Left cardiac atrium (tissue), 4 donors: ENCODE measurements around the gene PNPLA6. TPM values are rescaled to one million over a fixed set of nuclear protein-coding genes. Genes with fewer than 3 reads are reported as not detected.
"Not testable (repeated sequence)": the region's sequence is repeated elsewhere in the genome, so short reads cannot be mapped to it uniquely, and the experiment has no call there.

Source experiments
- ATAC-seq, 2 donors: fragments of 200-7000 bp; cut with Tn5 transposase; one replicate each; pipeline ENCODE4 v1.9.1; 2020; ENCODE audit warnings: mild to moderate bottlenecking in 2 of 2, moderate library complexity in 2 of 2
- DNase-seq: peaks from one replicate; pipeline ENCODE4 v3.0.0-alpha.2; 2020
- intact Hi-C, 2 donors: fragments of 100-400 bp; cut with DNase I; formaldehyde crosslinking; loops; one replicate each; pipeline versions ENCODE4 v1.14.1 to v1.15.1; 2022 to 2023
- total RNA-seq, 2 donors: library from RNA; stranded (reverse); fragmentation: NEBNext Ultra II Directional; extraction: Animal tissue kit (Norgen Biotek cat#: 25700); gene quantifications; one replicate each; pipeline ENCODE4 v1.2.1, GENCODE V29; 2021
- donor health status: DM: no; HTN: yes; CAD: no.
- donor health status: DM: no; HTN: yes; CAD: no; lungs with severe emphysema.
- donor health status: DM: yes; HTN: yes; CAD: no.
- donor health status: Dilated cardiomyopathy.

The PNPLA6 gene
- total RNA-seq, 2 donors from 2014 or later, result 59.2 to 61.7 TPM

DNA sequence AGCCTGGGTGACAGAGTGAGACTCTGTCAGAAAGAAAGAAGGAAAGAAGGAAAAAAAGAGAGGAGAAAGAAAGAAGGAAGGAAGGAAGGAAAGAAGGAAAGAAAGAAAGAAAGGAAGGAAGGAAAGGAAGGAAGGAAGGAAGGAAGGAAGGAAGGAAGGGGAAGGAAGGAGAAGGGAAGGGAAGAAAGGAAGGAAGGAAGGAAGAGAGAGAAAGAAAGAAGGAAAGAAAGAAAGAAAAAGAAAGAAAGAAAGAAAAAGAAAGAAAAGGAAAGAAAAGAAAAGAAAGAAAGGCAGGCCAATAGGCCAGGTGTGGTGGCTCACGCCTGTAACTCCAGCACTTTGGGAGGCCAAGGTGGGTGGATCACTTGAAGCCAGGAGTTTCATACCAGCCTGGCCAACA, 41.9 kb downstream of the PNPLA6 start:
- intact Hi-C loops, ATAC-seq, DNase-seq: not testable (repeated sequence)

DNA sequence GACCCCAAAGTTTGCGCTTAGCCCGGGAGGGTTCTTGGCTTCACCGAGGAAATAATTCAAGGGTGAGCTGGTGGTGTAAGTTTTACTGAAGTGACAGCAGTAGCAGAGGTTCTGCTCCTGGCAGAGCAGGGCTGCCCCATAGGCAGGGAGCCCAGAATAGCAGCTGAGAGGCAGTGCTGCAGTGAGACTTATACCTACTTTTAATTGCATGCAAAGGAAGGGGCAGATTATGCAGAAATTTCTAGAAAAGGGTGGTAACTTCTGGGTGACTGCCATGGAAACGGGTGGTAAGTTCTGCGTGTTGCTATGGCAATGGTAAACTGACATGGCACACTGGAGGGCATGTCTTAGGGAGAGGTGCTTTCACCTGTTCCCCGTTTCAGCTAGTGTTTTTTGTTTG, 42.6 kb downstream of the PNPLA6 start:
- DNase-seq (no peak), ATAC-seq (no peak)
- intact Hi-C loops, result no loop called here

DNA sequence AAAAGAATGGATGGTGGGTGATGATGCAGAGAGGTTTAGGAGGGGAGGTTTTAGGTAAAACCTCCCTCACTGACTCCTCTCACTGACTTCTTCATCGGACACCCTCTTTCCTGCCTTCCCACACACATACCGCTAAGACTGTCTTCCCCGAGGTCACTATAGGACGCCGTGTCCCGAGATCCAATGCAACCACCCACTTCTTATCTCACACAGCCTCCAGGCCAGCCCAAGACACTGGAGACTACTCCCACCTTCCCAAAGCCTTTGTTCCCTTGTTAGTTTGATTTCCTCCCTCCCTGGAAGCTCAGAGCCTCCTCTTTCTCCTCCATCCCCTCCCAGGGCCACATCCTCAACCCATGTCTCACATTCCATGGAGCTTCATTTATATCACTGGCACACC, 43.7 kb downstream of the PNPLA6 start:
- no peak for DNase-seq
- intact Hi-C loops, result no loop called here
- ATAC-seq, result no peak

DNA sequence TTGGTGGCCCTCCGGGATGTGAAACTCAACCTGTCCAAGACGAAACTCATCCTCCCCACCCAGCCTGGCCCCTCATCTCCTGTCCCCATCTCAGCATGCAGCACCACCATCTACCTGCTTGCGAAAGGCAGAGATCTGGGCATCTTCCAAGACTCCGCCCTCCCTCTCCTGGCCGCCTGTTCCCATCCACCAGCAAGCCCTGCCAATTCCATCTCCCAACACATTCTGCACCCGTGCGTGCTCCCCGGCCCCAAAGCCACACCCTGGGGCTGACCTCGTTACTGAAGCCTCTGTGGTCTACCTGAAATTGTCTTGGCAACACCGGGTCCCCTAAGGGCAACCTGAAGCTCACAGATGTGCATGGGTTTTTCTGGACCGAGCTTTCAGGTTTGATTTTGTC, 46.9 kb downstream of the PNPLA6 start:
- intact Hi-C loops, result no loop called here
- no peak for ATAC-seq
- DNase-seq, result no peak

DNA sequence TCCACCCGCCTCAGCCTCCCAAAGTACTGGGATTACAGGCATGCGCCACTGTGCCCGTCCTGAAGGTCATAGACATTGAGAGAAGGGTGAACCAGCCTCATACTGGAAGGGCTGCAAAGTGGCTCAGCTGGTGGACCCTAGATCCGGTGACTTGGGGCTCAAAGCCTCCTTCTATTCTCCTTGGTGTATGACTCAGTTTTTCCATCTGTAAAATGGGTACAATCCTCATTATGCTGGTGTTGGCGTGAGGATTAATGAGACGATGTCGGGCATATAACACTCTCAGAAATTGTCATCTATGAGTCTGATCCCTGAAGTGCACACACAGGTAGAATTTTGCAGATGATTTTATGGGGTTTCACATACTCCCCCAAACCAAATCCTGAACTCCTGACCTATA, 54.3 kb downstream of the PNPLA6 start:
- no peak for DNase-seq
- intact Hi-C loops, result no loop called here
- ATAC-seq, result no peak

DNA sequence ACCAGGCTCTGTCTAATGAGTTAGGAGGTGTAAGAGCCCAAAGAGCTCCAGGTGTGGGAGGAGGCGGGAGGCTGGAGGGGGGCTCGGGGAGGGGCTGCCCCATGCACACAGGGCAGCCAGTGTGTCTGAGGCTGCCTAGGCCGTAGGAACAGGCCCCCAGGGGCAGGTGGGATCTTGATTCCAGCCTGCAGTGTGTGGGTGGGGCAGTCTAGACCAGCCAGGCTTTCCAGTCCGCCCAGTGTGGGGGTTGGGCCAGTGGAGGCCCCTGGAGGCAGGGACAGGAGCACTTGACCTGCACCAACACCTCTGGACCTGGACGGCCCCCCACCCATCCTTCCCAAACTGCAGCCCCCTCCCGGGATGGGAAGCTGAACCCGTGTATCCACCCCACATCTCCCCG, 54.7 kb downstream of the PNPLA6 start:
- DNase-seq (no peak), ATAC-seq (no peak)
- intact Hi-C loops, result no loop called here

DNA sequence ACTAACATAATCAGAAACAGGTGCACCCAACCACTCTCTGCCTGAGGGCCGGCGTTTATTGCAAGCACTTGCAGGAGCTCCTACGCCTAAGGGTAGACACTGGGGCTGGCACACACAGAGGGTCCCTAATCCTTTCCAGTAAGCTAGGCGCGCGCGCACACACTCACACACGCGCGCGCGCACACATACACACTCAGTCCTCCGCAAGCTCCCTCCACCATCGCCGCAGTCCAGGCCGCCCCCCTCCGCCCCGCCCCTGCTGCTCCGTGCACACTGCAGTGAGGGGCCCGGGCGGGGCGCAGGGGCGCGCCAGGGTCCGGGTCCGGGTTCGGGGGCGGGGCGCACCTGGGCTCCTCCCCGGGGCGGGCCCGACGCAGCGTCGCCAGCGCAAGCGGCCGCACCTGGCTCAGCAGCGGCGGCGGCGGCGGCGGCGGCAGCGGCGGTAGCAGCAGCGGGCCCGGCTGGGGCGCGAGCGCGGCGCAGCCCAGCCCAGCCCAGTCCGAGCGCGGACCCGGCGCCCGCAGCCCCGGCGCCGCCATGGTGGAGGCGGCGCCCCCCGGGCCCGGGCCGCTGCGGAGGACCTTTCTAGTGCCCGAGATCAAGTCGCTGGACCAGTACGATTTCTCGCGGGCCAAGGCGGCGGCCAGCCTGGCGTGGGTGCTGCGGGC, 60.1 kb downstream of the PNPLA6 start, which contains the start of gene CAMSAP3:
Gene CAMSAP3 (plus strand): TSS at position 398 of the 668 bp plus-strand sequence. CDS start 140 bp downstream, at position 538.
- intact Hi-C loops, result no loop called here
- ATAC-seq (peak; percentile 41 to 78), DNase-seq (no peak)

DNA sequence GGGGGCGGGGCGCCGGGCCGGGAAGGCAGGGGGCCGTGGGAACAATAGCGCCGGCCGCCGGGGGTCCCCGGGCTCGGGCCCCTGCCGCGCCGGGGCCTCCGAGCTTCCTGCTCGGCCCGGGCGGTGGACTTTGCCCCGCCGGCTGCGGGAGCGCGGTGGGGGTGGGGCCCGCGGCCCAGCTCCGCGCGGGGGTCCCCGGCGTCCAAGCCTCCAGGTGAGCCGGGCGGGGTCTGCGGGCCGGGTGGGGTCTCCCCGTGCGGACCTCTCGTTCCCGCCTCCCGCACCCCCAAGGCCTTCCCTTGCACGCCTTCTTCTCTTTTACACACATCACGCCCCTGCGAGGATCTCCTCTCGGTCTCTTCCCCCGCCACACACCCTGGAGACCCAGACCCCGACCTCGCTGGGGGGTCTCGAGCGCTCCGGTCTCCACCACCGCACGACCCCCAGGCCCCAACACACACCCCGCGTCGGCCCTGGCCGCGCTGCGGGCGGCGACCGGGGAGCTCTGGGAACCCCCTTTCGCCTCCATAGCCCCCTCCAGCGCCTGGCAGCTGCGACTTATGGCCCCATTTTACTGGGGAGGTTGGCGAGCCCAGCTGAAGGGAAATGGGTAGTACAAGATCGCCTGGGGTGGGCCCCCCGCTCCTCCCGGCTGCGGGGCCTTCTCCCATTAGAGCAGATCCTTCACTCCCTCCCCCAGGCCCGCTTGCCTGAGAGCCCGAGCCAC, 60.9 kb downstream of the PNPLA6 start:
- DNase-seq (no peak), ATAC-seq (no peak)
- intact Hi-C loops, result no loop called here

DNA sequence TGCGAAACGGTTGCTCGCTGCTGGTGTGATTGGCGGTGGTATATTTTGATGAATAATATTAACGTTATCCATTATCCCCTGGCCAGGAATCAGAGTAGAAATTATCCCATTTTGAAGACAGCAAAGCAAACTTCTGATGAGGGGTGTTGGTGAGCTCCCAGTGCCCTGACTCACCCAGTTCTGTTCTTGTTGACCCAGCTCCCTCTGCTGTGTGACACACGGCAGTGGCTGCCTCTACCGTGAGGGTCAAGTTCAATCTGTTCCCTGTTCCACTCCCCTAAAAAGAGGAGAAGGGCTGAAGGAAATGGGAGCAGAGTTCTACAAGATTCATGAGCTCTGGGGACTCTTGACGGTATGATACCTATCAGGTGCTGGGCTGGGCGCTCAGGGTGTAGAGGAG, 62.2 kb downstream of the PNPLA6 start:
- ATAC-seq, result no peak
- intact Hi-C loops, result no loop called here
- no peak for DNase-seq

DNA sequence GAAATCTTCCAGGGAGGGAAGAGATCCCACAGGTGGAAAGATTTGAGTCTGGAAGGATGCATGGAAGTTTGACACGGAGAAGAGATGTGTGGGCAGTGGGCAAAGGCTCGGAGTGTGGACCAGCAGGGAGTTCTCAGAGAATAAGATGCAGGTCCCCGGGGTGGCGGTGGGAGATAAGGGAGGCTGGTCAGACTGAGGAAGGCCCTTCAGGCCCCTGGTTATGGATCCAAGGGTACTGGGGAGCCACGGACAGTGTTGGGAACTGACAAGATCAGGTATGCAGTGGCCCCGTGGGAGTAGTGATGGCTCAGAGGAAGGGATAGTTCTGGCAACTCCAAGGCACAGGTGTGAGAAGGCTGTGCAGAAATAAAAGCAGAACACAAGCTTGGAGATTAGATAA, 62.7 kb downstream of the PNPLA6 start:
- DNase-seq (no peak), ATAC-seq (no peak)
- intact Hi-C loops, result no loop called here

DNA sequence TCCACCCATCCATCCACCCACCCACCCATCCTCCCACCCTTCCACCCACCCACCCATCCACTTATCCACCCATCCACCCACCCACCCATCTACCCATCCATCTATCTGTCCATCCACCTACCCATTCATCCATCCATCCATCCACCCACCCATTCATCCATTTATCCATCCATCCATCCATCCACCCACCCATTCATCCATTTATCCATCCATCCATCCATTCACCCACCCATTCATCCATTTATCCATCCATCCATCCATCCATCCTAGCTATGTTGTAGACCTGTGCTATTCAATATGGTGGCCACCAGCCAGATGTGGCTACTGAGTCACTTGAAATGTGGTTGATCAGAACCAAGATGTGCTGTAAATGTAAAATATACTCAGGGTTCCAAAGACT, 65.2 kb downstream of the PNPLA6 start:
- no peak for ATAC-seq
- DNase-seq, result no peak
- intact Hi-C loops, result no loop called here

DNA sequence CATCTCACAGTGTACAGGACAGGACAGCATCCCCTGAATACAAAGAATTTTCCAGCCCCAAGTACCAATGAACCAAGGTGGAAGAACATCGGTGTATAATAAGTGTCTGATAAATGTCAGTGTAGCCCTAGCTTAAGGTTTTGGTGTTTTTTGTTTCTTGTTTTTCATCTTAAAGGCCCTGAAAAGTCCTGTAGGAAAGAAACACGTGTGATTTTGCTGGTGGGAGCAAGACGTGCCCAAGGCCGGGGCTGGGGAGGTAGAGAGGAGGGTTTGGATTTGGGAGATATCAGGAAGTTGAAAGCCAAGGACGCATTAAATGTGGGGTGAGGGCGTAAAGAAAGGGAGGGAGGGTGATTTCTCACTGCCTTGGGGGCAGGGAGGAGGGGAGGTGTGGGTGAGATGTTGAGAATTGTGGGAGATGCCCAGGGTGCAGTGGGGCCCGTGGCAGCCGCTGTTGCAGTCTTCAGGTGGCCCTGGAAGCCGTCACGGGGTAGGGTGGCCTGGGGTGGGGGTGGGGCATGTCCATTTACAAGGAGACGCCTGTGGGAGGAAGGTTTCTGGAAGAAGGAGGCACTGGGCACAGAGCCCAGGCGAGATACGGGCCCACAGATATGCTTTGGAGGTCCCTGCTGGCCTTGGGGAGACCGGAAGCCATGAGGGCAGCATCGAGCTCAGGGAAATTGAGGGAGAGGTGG, 66.9 kb downstream of the PNPLA6 start:
- intact Hi-C loops, result no loop called here
- ATAC-seq (peak in 1 of 2 donors; percentile 17), DNase-seq (no peak)

DNA sequence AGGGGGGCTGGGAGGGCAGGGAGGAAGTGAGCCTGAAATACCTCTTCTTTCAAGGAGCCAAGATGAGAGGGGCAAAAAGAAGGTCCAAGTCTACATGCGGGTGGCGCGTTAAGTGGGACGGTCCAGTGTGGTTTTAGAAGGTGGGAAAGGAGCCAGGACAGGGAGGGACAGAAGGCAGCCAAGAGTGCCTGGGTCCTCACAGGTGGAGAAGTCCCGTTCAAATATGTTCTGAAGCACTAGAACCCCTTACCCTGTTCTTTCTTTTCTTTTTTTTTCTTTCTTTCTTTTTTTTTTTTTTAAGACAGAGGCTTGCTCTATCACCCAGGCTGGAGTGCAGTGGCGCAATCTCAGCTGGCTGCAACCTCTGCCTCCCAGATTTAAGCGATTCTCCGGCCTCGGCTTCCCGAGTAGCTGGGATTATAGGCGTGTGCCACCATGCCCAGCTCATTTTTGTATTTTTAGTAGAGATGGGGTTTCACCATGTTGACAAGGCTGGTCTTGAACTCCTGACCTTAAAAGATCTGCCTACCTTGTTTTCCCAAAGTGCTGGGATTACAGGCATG, 67.5 kb downstream of the PNPLA6 start:
- DNase-seq, result no peak
- intact Hi-C loops, result no loop called here
- ATAC-seq, result peak in 1 of 2 donors; percentile 30

DNA sequence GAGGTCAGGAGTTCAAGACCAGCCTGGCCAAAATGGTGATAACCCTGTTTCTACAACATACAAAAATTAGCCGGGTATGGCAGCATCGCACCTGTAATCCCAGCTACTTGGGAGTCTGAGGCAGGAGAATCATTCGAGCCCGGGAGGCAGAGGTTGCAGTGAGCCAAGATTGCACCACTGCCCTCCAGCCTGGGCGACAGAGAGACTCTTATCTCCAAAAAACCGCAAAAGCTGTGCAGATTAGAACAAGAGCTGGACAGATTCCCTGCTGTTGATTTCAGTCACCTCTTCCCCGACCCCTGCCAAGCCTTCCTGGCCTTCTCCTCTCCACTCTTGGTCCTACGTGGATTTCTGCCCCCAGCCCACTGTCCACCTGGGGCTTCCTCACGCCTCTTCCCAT, 68.4 kb downstream of the PNPLA6 start:
- intact Hi-C loops, result no loop called here
- ATAC-seq (no peak), DNase-seq (no peak)

DNA sequence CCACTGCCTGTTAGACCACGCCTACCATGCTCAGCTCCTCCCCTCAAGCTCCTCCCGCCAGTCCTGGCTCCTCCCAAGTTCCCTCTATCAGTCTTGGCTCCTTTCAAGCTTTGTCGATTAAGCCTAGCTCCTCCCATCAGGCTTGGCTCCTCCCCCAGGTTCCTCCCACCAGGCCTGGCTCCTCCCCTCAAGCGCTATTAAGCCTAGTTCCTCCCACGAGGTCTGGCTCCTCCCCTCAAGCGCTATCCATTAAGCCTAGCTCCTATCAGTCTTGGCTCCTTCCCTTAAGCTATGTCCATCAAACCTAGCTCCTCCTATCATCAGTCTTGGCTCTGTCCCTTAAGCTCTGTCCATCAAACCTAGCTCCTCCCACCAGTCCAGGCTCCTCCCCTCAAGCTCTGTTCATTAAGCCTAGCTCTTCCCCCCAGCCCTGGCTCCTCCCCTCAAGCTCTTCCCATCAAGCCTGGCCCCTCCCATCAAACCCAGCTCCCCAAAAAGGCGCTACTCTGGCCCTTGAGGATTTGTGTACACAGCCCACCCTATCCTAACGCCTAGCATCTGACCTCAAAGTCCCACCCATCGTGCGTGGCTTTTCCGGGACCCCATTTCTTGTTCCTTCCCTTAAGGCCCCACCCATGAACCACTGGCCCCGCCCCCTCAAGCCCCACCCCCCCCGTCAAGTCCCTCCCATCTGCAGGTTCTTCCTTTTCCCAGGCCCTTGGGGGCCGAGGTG, 70.1 kb downstream of the PNPLA6 start:
- DNase-seq, result no peak
- ATAC-seq, result no peak
- intact Hi-C loops, result no loop called here

DNA sequence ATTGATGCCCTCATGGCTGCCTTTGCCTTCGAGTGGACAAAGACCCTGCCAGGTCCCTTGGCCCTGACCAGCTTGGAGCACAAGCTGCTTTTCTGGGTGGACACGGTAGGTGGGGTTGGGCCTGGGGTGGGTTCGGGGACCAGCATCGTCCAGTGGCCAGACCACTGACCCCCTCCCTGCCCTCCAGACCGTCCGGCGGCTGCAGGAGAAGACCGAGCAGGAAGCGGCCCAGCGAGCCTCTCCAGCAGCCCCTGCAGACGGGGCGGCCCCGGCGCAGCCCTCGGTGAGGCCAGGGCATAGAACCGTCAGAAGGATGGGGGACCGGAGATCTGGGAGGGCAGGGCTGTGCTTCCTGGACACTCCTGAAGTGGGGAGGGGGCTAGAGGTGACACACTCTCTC, 70.8 kb downstream of the PNPLA6 start:
- ATAC-seq, result no peak
- no peak for DNase-seq
- intact Hi-C loops, result no loop called here

DNA sequence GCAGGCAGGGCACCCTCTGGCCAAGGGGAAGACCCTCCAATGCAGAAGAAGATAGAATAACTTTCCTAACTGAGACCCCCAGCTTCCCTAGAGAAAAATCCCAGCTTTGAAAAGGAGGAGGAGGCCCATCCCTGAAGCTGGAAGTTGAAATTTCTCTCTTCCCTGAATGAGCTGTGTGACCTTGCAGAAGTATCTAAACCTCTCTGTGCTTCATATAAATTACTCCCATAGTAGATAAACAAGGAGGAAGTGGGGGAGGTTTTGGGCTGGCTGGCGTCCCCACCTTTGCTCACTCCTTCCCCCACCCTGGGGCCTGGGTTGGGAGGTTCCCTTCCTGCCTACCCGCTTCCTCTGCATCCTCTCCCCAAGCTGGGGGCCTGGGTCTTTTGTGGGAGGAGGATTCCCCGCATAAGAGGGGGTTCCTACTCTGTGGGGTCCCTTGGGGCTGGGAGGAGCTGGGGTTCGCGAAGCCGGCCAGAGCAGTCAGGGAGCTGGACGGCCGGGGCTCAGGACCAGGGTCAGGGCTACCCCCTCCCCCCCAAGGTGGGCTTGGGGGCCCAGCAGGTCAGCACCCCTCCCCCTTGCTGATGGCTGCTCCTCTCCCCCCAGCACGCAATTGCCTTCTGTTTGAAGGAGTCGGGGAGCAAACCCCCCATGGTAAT, 71.8 kb downstream of the PNPLA6 start:
- intact Hi-C loops, result no loop called here
- ATAC-seq, result no peak
- DNase-seq, result no peak

DNA sequence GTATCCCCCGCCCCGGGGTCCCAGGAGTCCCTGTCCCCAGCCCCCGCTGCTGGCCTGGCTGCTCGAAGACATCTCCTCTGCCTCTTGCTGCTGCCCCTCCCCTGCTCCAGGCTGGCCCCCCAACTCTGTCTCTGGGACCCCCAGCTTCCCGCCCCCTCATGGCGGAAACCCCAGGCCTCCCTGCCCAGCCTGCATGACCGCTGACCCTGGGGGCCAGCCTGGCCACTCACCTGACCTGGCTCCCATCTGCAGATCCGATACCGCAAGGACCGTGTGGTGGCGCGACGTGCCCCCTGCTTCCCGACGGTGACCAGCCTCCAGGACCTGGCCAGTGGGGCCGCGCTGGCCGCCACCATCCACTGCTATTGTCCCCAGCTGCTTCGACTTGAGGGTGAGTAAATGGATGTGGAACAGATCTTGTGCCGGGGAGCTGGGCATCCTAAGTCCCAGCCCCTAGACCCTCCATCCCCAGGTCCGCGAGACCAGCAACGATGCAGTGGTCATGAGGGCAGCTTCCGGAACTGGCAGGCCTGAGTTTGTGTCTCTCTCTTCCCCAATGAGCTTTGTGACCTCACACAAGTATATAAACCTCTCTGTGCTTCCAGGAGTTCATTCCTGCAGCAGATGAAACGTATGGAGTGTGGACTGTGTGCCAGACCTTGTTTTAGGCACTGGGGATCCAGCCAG, 72.5 kb downstream of the PNPLA6 start:
- no peak for ATAC-seq
- intact Hi-C loops, result no loop called here
- DNase-seq, result no peak
